Adrenal gland (tissue), 5 donors: Measurements from ENCODE around the gene LIPK.

Source experiments
- CTCF ChIP-seq, 6 experiments: fragments of 450-650 bp in 4 of 6; fragments of 200-600 bp in 2 of 6; sonication (generic) in 1 of 6; IDR thresholded peaks; 1 replicate in 5 of 6; 2 replicates in 1 of 6; pipeline versions ENCODE4 v1.5.1 to v1.8.0; 2016 to 2021; ENCODE audit warnings: antibody characterized with exemption in 6 of 6, mild to moderate bottlenecking in 2 of 6, moderate library complexity in 1 of 6
- POLR2A ChIP-seq, 2 donors: fragments of 450-650 bp; IDR thresholded peaks; one replicate each; pipeline ENCODE4 v1.6.1; 2017; ENCODE audit warnings: antibody characterized with exemption in 2 of 2, mild to moderate bottlenecking in 2 of 2, moderate library complexity in 1 of 2
- donor health status: DM: no; HTN: no; CAD: no.

DNA sequence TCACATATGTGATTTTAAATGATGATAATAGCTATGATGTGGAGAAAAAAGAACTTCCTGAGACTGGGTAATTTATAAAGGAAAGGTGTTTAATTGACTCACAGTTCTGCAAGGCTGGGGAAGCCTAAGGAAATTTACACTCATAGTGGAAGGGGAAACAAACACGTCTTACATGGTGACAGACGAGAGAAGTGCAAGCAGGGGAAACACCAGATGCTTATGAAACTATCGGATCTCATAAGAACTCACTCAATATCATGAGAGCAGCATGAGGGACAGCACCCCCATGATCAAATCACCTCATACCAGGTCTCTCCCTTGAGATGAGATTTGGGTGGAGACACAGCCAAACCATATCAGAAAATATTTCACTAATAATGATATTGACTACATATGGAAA lies 49.7 kb downstream of the LIPK start:
- TF ChIP-seq POLR2A (IDR thresholded peaks at IDR 0.05) (no peak), CTCF (IDR thresholded peaks at IDR 0.05) (no peak)
